Chondrocyte (in vitro differentiated cells): ENCODE data around the gene ELMO3. TPM values are rescaled to one million over a fixed set of nuclear protein-coding genes. Genes with fewer than 3 reads are reported as not detected.

Source experiments
- DNase-seq: peaks from one replicate; pipeline ENCODE4 v3.0.0; 2021; ENCODE audit warnings: mixed read lengths, low spot score
- H3K27ac Mint-ChIP-seq: one replicate; pipeline ENCODE4 v1.8.0; 2021; ENCODE audit warnings: mild to moderate bottlenecking, moderate library complexity, mixed read lengths; ENCODE audit not compliant: unreplicated experiment
- H3K27me3 Mint-ChIP-seq: 2 replicates; pipeline ENCODE4 v1.8.0; 2021; ENCODE audit warnings: low read depth, mixed read lengths
- H3K36me3 Mint-ChIP-seq: 2 replicates; pipeline ENCODE4 v1.8.0; 2021; ENCODE audit warnings: low read depth, mixed read lengths
- H3K4me1 Mint-ChIP-seq: 2 replicates; pipeline ENCODE4 v1.8.0; 2021; ENCODE audit warnings: low read depth, mild to moderate bottlenecking, mixed read lengths
- H3K4me3 Mint-ChIP-seq: one replicate; pipeline ENCODE4 v1.8.0; 2021; ENCODE audit warnings: mild to moderate bottlenecking, moderate library complexity, mixed read lengths; ENCODE audit not compliant: unreplicated experiment
- H3K9me3 Mint-ChIP-seq: 2 replicates; pipeline ENCODE4 v1.8.0; 2021; ENCODE audit warnings: low read depth, mixed read lengths
- total RNA-seq: library from RNA; stranded (reverse); gene quantifications from 3 replicates; pipeline ENCODE4 v1.2.1, GENCODE V29; 2021
- TF ChIP-seq, protein P1 (sequence below): fragments of 200-600 bp; sonication (generic); IDR thresholded peaks from 2 replicates; pipeline ENCODE4 v1.5.0; 2021; ENCODE audit warnings: antibody characterized with exemption, mild to moderate bottlenecking, moderate library complexity

ELMO3 gene
- total RNA-seq, 1 donor from 2014 or later, result 1.1 TPM

DNA sequence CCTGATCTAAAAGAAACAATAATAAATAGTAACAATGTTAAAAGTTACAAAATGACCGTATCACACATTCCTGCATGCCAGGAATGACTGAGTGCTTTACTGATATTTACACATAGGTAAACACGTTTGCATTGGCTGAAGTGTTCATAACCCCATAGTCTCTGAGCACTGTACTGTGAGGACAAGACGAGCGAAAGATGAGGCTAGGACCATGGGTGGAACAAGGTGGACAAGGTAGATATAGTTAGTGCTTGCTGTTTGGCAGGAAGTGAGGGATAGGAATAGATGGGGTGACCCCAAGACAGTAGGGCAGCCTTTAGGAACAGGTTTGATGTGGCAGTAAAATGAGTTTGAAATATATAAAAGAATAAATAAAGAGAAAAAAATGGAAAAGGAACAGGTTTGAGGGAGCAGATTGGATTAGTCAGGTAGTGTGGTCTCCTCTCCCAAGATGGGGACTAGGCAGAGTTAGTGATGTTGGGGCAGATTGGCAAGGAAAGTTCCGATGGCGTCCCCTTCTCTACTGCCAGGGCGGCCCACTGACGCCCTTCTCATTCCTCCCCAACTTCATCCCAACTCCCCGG is 7.4 kb upstream of the ELMO3 start:
- H3K36me3 Mint-ChIP-seq, result peaks cover 15% of the 10 kb centered on the region
- peak overlapping the region; percentile 87 for H3K4me3 Mint-ChIP-seq
- TF ChIP-seq, protein P1, sequence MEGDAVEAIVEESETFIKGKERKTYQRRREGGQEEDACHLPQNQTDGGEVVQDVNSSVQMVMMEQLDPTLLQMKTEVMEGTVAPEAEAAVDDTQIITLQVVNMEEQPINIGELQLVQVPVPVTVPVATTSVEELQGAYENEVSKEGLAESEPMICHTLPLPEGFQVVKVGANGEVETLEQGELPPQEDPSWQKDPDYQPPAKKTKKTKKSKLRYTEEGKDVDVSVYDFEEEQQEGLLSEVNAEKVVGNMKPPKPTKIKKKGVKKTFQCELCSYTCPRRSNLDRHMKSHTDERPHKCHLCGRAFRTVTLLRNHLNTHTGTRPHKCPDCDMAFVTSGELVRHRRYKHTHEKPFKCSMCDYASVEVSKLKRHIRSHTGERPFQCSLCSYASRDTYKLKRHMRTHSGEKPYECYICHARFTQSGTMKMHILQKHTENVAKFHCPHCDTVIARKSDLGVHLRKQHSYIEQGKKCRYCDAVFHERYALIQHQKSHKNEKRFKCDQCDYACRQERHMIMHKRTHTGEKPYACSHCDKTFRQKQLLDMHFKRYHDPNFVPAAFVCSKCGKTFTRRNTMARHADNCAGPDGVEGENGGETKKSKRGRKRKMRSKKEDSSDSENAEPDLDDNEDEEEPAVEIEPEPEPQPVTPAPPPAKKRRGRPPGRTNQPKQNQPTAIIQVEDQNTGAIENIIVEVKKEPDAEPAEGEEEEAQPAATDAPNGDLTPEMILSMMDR, result no peak
- DNase-seq, result no peak
- H3K27me3 Mint-ChIP-seq, result no peaks in the 10 kb centered on the region
- peaks cover 28% of the 10 kb centered on the region for H3K4me1 Mint-ChIP-seq
- peak overlapping the region; percentile 68 for H3K27ac Mint-ChIP-seq
- no peaks in the 10 kb centered on the region for H3K9me3 Mint-ChIP-seq

DNA sequence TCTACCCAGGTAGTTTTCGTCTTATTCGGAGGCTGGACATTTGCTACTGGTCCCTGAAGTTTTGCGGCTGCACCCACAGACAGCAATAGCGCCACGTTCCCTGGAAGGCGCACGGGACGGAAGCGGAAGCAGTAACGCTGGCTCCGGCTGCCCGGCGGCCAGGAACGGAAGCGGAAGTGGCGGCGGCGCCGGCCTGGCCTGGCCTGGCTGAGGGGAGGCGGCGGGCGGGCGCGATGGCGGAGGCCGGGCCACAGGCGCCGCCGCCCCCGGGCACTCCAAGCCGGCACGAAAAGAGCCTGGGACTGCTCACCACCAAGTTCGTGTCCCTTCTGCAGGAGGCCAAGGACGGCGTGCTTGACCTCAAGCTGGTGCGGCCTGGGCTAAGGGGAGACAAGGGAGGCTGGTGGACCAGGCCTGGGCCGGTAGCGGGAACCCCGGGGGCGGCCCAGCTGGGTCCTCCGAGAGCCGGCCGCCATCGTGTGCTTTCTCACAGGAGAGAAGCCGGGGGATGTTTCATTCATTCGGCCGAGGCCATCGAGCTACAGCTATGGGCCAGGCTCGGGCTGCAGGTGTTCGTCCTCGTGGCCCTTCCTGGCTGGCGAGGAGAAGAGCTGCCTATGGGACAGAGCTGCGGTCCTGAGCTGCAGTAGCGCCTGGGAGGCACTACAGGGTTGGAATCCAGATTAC is 6.8 kb upstream of the ELMO3 start, which contains the start of gene E2F4:
Gene E2F4 (plus strand): TSS at position 161 of the 687 bp plus-strand sequence. CDS start 73 bp downstream, at position 234.
- Mint-ChIP-seq H3K36me3 (peaks cover 21% of the 10 kb centered on the region), H3K9me3 (no peaks in the 10 kb centered on the region), H3K4me3 (peak within 1 kb of the TSS; percentile 87), H3K4me1 (peaks cover 32% of the 10 kb centered on the region), H3K27ac (peak within 1 kb of the TSS; percentile 79), H3K27me3 (no peaks in the 10 kb centered on the region)
- TF ChIP-seq, protein P1, result no peak
- no peak for DNase-seq

DNA sequence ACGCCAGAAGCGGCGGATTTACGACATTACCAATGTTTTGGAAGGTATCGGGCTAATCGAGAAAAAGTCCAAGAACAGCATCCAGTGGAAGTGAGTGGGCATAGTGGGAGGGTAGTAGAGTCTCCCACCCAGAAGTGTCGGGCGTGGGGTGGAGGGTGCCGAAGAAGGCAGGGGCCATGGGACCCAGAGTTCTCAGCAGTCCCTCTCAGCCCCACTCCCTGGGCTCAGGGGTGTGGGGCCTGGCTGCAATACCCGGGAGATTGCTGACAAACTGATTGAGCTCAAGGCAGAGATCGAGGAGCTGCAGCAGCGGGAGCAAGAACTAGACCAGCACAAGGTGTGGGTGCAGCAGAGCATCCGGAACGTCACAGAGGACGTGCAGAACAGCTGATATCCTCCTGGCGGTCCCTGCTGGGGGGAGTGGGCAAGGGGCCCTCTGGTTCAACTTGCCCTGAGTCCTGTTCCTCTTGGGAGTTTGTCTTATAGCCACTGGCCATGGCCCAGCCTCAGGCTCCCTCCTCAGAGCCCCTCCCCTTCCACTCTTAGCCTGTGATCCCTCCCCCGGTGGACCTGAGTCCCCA is 6.1 kb upstream of the ELMO3 start:
- peak overlapping the region; percentile 79 for H3K27ac Mint-ChIP-seq
- TF ChIP-seq, protein P1, result no peak
- H3K9me3 Mint-ChIP-seq, result no peaks in the 10 kb centered on the region
- peaks cover 21% of the 10 kb centered on the region for H3K36me3 Mint-ChIP-seq
- no peaks in the 10 kb centered on the region for H3K27me3 Mint-ChIP-seq
- peak overlapping the region; percentile 87 for H3K4me3 Mint-ChIP-seq
- H3K4me1 Mint-ChIP-seq, result peaks cover 32% of the 10 kb centered on the region
- no peak for DNase-seq

DNA sequence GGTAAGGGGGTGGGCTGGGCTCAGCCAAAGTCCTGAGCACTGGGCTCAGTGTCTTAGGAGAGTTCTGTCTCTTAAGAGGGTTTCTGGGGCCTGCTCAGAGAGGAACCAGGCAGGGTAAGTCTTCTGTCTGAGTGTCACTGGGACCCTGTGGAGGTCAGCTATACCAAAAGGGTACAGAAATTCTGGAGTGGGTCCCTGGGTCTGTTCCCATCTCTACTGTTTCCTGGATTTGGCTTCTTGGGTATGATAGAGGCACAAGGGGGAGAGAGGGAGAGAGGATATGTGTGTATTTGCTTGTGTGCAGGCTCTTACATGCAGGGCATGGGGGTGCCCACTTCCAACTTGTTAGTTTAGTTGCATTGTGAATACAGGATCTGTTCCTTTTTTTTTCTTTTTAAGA is 5.4 kb upstream of the ELMO3 start:
- Mint-ChIP-seq H3K4me1 (peaks cover 36% of the 10 kb centered on the region), H3K4me3 (peak overlapping the region; percentile 87), H3K27me3 (no peaks in the 10 kb centered on the region), H3K9me3 (no peaks in the 10 kb centered on the region), H3K36me3 (peaks cover 25% of the 10 kb centered on the region), H3K27ac (peak overlapping the region; percentile 45)
- DNase-seq, result no peak
- TF ChIP-seq, protein P1, result no peak

DNA sequence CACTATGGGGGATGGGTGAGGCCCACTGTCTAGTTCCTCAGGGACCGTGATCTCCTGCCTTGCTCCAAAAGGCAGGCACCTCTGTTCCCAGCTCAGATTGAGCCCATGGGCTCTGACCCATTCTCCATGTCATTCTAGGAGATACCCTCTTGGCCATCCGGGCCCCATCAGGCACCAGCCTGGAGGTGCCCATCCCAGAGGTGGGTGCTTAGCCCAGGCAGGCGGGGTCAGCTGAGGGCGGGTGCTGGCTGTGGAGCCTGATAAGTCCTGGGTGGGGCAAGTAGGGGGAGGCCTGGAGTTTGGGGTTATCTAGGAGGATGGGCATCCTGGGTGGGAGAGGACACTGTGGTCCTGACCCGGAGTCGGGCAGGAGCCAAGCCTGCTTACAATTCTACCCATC is 4.7 kb upstream of the ELMO3 start:
- H3K27ac Mint-ChIP-seq, result peak overlapping the region; percentile 17
- H3K4me3 Mint-ChIP-seq, result peak overlapping the region; percentile 87
- peaks cover 25% of the 10 kb centered on the region for H3K36me3 Mint-ChIP-seq
- no peak for DNase-seq
- H3K4me1 Mint-ChIP-seq, result peaks cover 36% of the 10 kb centered on the region
- TF ChIP-seq, protein P1, result no peak
- H3K27me3 Mint-ChIP-seq, result no peaks in the 10 kb centered on the region
- no peaks in the 10 kb centered on the region for H3K9me3 Mint-ChIP-seq
